Stimulated activated CD4-positive, alpha-beta T cell treated with anti-CD3 and anti-CD28 coated beads, Interleukin-4, amount 100 ng/mL, for 48 hours (primary cell): ENCODE measurements around the gene CDKN1C.
"Not testable (repeated sequence)": the region's sequence is repeated elsewhere in the genome, so short reads cannot be mapped to it uniquely, and the experiment has no call there.

Experiments
- DNase-seq, 2 donors: peaks; one replicate each; pipeline ENCODE4 v3.0.0-alpha.2; 2020; ENCODE audit warnings: low read depth in 2 of 2

The CDKN1C gene

DNA sequence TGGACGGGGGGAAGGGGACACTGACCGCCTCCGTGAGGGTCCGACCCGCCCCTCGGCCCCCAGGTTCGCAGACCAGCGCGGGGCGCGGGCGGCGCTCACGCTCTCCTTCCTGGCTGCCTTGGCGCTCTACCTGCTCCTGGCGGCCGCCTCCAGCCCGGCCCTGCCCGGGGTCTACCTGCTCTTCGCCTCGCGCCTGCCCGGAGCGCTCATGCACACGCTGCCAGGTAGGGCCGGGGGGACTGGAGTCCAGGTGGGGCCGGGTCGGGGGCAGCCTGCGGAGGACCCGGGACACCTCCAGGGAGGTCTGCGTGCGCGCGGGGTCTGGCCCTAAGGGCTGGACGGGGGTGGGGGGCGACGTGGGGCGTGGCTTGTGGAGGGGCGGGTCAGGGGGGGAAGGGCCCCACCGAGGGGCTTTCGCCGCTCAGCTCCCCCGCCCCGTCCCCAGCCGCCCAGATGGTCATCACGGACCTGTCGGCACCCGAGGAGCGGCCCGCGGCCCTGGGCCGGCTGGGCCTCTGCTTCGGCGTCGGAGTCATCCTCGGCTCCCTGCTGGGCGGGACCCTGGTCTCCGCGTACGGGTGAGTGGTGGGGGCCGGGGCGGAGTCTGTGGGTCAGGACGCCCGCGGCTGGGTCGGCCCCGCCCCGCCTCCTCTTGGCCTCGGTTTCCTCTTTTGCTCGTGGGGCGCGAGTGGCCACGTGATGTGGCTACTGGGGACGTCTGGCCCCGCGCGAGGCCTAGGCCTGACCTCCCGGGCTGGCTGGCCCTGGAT, 23.7 kb upstream of the CDKN1C start:
- DNase-seq = no peak

DNA sequence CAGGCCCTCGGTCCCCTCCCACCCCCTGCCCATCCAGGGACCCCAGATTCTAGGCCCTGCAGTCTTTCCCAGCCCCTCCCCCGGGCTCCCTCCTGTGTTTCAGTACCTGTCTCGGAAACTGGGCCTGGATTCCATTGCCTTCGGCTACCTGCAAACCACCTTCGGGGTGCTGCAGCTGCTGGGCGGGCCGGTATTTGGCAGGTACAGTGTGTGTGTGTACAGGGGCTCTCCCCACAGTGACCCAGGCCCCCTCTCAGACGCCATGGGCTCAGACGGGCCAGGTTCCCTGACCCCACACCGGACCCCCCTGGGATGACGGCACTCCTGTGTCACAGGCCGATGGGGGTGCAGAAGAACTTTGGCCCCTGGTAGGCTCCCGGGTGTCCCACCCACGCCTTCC, 22.6 kb upstream of the CDKN1C start:
- DNase-seq = no peak

DNA sequence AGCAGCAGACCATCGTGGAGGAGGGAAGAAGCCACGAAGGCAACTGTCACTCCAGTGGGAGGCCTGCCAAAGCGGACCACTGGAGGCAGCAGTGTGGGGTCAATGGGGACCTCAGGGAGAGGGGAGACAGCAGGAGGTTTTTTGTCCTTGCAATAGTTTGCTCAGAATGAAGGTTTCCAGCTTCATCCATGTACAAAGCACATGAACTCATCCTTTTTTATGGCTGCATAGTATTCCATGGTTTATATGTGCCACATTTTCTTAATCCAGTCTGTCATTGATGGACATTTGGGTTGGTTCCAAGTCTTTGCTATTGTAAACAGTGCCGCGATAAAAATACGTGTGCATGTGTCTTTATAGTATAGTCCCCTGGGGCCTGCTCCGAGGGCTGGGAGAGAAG, 19.7 kb upstream of the CDKN1C start:
- DNase-seq = not testable (repeated sequence)

DNA sequence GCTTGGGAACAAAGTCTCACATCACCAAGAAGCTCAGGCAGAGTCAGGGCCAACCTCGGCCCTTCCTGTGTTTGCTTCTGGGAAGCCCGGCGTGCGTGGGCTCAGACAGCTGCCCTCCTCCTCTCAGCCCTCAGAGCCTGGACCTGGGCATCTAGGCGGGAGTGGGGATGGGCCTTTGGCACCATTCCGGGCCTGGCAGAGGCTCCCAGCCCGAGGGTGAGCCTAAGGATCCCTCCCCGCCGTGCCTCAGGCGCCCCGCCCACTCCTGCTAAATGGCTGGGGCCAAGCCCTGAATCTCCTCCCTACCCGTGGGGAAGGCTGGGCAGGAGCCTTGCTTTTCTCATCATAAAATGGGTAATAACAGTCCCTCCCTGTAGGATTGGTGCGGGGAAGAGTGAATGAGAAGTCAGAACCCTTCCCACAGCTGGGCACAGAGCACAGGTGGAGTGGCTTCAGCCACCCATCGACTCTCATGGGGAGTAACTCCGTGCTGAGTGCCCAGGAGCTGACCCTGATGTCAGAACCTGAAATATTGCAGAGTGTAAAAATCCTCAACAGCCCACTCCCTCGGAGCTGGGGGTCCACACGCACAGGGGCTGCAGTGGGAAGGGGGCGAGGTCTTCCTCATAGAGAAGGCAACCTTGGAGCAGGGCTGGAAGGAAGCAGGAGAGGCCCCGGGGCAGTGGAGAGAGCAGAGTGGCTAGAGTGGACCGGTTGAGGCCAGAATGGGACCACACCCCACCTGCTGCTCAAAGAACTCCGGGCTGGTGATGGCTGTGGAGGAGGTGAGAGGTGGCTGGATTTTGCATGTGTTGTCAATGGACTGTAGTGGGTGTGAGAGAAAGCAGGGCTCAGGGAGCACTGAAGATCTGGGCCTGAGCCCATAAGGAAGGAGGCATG, 18.8 kb upstream of the CDKN1C start:
- DNase-seq = no peak

DNA sequence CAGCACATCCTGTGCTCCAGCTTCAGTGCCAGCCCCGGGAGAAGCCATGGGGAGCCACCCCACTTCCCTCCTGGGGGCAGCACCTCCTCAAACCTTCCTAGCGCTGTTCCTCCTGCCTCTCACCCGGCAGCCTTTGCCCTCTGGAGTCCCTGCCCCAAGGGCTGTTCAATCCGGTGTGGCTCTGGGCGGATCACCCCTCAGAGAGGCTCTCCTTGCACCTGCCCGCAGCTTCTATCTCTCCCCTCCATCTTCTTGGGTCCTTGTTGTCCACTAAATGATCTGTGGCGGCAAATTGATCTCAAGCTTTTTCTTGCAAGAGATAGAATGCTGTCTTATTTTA, 18.1 kb upstream of the CDKN1C start:
- DNase-seq = no peak

DNA sequence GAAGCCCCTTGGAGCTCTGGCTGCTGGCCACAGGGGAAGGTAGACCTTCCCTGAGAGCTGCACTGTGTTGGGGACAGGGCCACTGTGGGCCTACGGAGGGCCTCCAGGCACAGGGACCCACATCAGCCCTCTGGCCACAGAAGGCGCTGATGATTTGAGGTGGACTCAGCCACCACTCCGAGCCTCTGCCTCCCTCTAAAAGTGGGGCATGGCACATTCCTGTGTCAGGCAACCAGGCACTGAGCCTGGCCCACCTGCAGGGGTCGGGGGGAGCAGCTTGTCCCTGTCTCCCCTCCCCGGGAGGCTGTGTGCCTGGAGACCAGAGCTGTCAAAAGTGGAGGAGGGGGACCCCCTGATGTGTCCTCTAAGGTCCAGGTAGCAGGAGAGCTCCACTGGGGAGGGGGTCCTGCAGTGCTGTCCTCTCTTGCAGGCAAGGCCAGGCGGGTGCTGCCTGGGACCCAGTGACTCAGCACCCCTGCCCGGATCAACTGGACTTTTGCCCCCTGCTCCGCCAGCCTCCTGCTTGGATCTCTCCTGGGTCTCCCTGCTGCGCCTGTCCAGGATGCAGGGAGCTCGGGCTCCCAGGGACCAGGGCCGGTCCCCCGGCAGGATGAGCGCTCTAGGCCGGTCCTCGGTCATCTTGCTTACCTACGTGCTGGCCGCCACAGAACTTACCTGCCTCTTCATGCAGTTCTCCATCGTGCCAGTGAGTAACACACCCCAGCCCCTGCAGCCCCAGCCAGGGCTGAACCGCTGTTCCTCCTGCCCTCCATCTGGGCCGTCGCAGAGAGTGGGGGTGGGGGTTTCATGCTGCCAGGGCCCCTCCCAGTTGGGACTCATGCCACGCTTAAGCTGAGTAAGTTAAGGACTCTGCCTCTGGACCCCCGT, 17.5 kb upstream of the CDKN1C start:
- DNase-seq = no peak

DNA sequence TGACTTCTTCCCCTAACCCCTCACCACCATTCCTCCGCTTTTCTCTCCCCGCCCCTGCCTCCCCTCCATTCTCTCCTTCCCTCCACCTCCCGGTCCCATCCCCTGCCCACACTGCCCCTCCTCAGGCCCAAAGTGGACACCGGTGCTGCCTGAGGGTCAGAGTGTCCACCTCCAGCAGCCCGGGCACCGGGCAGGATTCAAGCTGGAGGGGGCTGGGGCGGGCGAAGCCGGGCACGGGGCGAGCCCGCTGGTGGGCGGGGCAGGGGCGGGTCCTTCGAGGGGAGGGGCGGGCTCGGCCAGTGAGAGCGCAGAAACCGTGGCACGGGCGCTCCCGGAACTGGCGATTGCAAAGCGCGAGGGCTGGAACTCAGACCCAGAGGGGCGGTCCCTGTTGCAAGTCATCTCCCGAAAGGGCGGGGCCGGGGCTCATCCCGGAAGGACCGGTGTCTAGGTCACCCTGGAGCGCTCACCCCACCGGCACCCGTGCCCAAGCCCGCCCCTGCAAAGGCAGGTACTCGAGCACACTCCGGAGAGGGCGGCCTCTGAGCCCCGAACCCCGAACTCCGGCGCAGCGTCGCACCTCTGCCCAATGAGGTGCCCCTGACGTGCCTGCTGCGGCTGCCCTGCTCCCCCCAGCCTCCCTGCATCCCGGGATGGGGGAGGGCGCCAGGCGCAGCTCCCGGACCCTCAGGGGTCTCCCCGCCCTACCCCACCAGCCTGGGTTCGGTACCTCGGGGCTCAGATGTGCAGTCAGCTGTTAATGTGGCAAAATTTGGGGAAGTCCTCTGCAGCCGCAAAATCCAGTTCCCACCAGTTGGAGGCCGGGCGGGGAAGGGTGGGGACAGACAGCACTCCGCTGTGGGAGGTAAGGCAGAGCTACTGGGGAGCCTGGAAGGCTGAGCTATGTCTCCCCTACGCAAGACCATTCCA, 16.5 kb upstream of the CDKN1C start:
- DNase-seq = peak; percentile 91 to 96

DNA sequence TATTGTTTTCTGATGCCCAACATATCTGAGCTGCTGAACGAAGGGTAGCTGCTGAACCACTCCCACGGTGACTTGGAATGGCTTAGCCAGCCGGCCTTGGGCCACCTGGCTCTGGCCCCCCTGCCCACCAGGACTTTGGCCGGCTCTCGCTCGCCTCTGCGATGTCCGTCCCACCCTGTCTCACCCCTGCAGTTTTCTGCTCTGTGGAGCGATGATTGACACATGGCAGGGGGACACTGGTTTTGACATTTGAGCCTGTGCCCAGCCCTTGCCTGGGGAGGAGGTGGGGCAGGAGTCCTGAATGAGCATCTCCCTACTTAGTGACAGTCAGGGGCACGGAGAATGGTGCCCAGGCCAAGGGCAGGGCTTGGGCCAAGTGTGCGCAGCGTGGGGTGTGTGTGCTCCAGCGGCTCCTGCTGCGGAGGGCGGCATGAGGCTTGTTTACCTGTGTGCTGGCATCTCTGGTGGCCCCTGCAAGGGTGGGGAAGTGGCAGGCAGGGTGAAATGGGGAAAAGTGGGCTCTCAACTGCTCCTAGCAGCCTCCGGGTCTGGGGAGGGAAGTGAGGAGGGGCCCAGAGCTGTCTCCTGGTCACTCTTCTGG, 15.7 kb upstream of the CDKN1C start:
- DNase-seq = no peak

DNA sequence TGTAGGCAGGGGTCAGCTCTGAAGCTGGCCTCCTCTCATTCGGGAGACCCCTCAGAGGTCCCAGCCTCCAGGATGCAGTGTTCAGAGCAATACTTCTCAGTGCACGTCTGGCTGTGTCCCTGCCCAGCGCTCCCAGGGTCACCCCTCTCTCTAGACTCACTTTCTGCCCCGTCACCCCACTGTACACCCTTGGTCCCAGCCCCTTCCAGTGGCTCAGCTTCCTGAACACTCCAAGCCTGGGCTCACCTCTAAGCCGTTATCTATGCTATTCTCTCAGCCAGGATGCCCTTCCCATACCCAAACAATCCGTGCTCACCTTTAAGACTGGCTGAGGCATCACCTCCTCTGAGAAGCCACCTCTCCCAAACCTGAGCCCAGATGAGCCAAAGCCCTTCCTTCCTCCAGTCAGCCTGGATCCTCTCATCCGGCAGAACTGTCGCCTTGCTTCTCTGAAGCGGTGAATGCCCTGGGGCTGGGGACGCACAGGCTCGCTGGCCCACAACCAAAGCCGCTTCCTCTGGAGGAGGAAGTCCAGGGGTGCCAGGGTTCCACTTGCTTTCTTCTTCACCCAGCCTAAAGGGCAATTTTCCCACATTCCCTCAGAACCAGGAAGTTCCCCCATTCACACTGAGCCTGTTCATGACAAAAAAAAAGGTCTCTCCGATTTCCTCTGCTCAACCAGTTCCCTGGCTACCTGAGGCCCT, 13.7 kb upstream of the CDKN1C start:
- DNase-seq = no peak

DNA sequence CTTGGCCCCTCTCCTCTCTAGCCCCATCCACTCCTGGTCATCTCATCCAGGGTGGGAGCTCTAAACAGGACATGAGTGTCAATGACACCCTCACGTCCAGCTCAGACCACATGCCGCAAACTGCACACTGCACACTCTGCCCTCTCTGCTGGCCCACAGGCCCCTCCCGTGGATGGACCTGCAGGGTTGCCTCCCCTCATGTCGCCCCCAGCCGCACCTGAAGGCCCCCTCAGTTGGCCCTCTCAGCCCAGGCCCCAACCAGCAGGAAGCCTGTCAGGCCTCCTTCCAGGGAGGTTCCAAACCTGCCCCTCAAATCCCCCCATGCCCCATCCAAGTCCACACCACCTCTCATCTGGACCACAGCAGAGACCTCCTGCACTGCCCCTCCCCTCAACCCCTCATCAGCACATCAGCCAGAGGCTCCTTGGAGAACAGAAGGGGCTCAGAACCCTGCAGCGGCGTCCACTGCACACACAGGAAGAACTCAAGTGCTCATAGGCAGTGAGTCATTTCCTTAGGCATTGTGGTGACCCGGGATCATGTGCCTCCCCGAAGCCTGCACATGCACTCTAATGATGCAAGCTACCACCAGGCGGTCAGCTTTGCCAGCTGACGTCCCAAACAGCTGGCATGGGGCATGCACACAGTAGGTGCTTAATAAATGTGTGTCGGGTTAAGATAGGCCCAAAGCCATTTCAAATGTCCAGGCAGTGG, 12.9 kb upstream of the CDKN1C start:
- DNase-seq = peak; percentile 30 to 49

DNA sequence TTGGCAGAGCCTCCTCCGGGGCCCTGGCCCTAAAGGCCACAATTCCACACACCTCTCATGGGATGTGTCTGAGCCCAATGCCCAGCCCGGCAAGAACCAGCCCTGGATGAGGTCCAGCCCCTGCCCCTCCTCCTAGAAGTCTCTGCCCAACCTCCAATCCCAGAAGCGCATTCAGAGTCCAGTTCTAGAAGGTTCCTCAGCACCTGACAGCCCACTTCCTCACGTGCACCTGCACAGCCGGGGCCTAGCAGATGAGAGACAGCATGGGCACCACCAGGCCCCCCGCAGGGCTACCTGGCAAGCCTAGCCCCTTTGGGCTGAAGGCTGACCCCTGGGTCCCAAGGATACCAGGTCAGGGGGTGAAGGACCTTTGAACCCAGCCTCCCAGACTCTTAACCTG, 11.5 kb upstream of the CDKN1C start:
- no peak for DNase-seq

DNA sequence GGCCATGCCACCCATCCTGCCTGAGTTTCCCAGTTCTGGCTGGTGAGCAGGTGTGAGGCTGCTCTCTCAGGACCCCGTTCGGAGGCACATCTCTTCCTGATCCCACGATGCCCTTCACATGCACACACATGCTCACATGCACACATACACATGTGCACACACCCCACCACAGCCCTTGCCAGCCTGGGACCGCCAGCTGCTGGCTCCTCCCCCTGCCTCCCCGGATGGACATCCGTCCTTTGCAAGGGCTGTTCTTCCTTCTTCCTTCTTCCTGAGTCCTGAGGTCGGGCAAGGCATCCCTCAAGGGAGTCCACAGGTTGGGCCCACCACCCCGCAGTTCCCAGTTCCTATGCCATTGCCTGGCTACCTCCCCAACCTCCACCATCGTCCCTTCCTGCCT, 10.5 kb upstream of the CDKN1C start:
- DNase-seq = no peak

DNA sequence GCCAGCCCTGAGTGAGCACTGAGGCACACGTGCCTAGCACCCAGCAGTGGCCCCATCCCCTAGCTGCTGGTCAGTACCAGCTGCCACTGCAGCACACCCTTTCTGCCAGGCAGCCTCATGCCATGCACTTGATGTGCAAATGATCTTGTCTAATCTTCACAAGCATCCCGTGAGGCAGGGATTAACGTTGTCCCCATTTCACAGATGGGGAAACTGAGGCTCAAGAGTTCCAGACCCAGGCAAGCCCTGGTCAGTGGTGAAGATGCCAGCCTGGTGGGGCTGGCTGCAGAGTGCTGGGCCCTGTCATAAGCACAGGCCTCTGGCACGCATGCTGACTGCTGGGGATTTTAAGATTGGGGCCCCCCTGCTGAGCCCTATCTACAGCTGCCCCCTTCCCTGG, 8.4 kb upstream of the CDKN1C start:
- DNase-seq = no peak

DNA sequence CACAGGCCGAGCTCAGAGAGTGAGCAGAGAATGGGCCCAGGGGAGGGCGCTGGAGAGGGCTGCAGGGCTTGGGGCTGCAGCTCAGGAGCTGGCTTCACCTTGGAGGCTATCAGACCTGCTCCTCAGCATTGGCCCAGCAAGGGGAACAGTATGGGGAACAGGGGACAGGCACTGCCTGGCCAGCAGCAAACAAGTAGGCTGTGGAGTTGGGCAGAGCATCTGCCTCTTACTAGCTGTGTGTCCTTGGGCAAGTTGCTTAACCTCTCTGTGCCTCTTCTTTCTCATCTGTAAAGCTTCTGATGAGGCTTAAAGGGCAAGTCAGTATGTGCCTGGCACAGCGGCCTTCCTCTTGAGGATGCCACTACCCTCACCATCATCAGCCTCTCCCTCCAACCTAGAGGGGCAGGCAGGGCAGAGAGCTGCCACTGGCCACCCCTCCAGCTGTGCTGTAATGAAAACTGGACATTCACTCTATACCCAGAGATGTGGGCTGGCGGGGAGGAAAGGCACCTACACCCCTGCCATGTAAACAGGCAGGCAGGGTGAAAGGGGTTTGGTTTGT, 7.5 kb upstream of the CDKN1C start:
- DNase-seq = peak; percentile 19 to 40

DNA sequence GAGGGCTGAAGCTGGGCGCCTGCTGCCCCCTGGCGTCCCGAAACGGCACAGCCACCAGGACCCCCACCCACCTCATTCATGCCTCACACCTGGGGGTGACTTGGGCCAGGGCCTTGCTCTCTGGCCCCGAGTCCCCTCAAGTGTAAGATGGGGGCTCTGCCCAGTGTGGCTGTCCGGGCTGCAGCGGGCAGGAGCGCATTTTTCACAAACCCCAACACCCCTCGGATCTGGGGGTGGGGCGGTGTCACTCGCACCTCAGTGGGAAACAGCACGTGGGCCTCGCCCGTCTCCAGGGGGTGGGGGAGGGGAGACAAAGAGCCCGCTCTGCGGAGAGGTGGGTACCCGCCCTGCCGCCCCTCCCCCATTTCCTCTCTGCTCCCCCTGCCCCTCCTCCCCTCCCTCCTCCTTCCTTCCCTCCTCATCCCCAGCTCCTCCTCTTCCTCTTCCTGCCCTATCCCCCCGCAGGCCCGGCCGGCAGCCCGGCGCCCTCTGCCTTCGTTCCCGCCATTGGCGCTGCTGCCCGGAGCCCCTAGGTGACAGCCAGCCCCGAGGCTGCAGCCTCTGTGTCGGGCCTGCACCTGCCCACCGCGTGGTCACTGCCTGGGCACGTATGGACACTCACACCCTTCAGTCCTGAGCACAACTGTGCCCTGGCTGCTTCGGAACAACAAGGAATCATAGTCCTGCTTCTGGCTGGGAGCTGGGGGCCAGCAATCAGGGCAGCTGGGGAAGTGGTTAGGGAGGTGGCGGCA, 6.8 kb upstream of the CDKN1C start:
- DNase-seq = peak; percentile 57 to 60

DNA sequence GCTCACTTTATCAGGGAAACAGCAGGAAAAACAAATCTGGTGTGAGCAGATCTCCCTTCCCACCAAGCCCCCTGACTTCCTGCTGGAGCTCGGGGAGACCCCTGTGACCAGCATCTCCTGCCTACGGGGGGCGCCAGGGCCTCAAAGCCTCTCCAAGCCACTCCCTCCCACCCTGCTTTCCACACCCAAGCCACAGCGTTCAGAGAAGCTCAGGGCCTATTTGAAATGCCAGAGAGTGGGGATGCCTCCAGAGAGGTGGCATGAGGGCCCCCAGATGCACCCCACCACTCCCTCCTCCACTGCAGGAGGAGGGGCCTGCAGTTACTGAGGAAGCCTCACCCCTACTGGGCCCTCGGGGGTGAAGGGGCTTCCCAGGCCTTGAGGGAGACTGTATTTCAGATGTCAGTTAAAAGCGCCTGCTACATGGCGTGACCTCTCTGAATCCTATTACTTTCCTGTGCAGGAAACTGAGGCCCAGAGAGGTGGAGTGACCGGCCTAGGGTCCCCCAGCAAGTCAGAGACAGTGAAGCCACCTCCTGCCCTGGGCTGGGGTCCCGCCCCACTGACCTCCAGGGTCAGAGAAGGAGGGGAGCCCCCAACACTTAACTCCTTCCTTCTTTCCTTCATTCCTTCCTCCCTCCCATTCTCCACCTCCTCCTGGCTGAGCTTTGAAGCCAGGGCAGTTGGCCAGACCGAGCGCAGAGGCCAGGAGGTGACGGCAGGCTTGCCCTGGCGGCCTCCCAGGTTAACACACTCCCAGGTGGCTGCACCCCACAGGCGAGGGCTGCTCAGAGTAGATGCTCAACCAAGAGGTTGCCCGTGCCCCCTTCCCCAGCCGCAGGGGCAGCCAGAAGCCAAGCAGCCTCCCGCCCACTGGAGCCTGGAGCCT, 6.0 kb upstream of the CDKN1C start:
- DNase-seq = no peak
